MCF 10A (cell line): ENCODE measurements around the gene RAMP3. TPM values are rescaled to one million over a fixed set of nuclear protein-coding genes. Genes with fewer than 3 reads are reported as not detected.

Experiments
- BruUV-seq: library from RNA; stranded (reverse); fragments of 400-500 nt; replicated peaks from 2 replicates; lab custom pipeline; 2021; lab: Mats Ljungman, UMichigan
- CTCF ChIA-PET: fragments of 300-600 bp; sonication (Branson Sonifier 250); formaldehyde crosslinking; extraction: SDS; loops from one replicate; lab custom pipeline; 2021; ENCODE audit warnings: antibody characterized with exemption, inconsistent platforms; lab: Yijun Ruan, JAX
- POLR2A ChIA-PET: fragments of 300-600, 350-650 bp; sonication (Branson Sonifier 250); formaldehyde crosslinking; extraction: SDS; loops from one replicate; lab custom pipeline; 2020; ENCODE audit warnings: antibody characterized with exemption, inconsistent platforms; lab: Yijun Ruan, JAX
- DNase-seq: peaks from one replicate; pipeline ENCODE4 v3.0.0-alpha.2; 2018; ENCODE audit not compliant: unreplicated experiment
- H3K27ac Mint-ChIP-seq: one replicate; pipeline ENCODE4 v1.8.0; 2022; ENCODE audit warnings: mild to moderate bottlenecking, low read depth, mixed read lengths; ENCODE audit not compliant: unreplicated experiment
- H3K27me3 Mint-ChIP-seq: one replicate; pipeline ENCODE4 v1.8.0; 2022; ENCODE audit warnings: mixed read lengths; ENCODE audit not compliant: insufficient read depth, unreplicated experiment
- H3K36me3 Mint-ChIP-seq: one replicate; pipeline ENCODE4 v1.8.0; 2022; ENCODE audit warnings: mild to moderate bottlenecking, moderate library complexity, mixed read lengths; ENCODE audit not compliant: insufficient read depth, unreplicated experiment
- H3K4me1 Mint-ChIP-seq: one replicate; pipeline ENCODE4 v1.8.0; 2022; ENCODE audit warnings: mixed read lengths; ENCODE audit not compliant: insufficient read depth, unreplicated experiment
- H3K4me3 Mint-ChIP-seq: one replicate; pipeline ENCODE4 v1.8.0; 2022; ENCODE audit warnings: mild to moderate bottlenecking, moderate library complexity, mixed read lengths; ENCODE audit not compliant: unreplicated experiment
- H3K9me3 Mint-ChIP-seq: one replicate; pipeline ENCODE4 v1.8.0; 2022; ENCODE audit warnings: mixed read lengths; ENCODE audit not compliant: unreplicated experiment
- intact Hi-C: fragments of 100-400 bp; cut with micrococcal nuclease; formaldehyde crosslinking; loops from 2 replicates; pipeline ENCODE4 v1.14.1; 2022
- total RNA-seq: library from RNA; stranded (reverse); gene quantifications from 2 replicates; pipeline ENCODE4 v1.2.3, GENCODE V29; 2022
- TF ChIP-seq, protein P1 (sequence below): fragments of 200-600 bp; IDR thresholded peaks from one replicate; pipeline ENCODE4 v1.8.0; 2022; ENCODE audit warnings: antibody characterized with exemption, mild to moderate bottlenecking; ENCODE audit not compliant: unreplicated experiment

The RAMP3 gene
- total RNA-seq, 1 experiment from 2014 or later: not detected

DNA sequence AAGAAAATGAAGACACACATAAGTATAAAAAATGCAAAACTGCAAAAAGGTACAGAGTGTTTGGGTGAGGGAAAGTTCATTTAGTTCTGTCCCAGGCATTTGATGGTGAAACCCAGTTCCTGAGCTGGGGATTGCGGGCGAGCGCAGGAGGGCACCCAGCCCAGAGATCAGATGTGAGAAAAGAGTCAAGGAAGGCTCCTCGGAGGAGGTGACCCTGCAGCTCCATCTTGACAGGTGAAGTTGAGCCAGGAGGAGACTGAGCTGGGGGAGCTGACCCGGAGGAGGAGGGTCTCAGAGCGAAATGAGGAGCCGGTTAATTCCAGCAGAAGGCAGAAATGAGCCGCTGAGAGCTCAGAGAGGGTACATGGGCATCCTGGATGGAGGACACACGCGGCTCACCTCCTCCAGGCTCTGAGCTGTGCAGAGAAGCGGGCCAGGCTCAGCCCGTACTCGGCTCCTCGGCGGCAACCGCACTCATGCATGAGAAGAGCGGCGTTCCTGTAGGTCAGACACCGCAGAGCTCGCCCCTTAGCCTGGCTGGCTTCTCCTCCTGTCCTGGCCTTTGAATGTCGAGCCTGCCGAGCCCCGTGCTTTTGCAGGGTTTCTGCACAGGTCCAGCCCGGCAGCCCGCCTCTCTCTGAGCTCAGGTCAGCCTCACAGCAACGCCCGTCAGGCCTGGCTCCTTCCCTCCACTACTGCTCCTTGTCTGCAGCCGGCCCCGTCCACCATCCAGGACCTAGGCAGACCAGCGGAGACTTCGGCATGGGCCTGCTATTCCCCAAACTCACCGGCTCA is 9.5 kb upstream of the RAMP3 start:
- H3K9me3 Mint-ChIP-seq: no peaks in the 10 kb centered on the region
- POLR2A ChIA-PET: no interaction called here

DNA sequence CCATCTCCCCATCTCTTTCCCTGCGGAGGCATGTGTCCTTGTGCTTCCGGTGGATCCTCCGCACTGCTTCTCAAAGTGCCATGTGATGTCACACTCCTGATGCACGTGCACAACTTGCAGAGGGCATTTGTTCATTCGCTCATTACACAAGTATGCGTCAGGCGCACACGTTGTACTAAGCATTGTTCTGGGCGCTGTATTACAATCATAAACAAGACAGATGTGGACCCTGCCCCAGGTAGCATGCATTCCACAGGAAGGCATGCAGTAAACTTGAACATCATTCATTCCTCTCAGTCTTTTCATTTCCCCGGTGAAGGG is 9.0 kb upstream of the RAMP3 start:
- Mint-ChIP-seq H3K9me3 (no peaks in the 10 kb centered on the region), H3K4me1 (no peaks in the 10 kb centered on the region), H3K4me3 (no peak overlapping the region), H3K36me3 (no peaks in the 10 kb centered on the region), H3K27me3 (peaks cover 40% of the 10 kb centered on the region), H3K27ac (no peak overlapping the region)
- BruUV-seq: no TSS peak
- TF ChIP-seq, protein P1, sequence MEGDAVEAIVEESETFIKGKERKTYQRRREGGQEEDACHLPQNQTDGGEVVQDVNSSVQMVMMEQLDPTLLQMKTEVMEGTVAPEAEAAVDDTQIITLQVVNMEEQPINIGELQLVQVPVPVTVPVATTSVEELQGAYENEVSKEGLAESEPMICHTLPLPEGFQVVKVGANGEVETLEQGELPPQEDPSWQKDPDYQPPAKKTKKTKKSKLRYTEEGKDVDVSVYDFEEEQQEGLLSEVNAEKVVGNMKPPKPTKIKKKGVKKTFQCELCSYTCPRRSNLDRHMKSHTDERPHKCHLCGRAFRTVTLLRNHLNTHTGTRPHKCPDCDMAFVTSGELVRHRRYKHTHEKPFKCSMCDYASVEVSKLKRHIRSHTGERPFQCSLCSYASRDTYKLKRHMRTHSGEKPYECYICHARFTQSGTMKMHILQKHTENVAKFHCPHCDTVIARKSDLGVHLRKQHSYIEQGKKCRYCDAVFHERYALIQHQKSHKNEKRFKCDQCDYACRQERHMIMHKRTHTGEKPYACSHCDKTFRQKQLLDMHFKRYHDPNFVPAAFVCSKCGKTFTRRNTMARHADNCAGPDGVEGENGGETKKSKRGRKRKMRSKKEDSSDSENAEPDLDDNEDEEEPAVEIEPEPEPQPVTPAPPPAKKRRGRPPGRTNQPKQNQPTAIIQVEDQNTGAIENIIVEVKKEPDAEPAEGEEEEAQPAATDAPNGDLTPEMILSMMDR: no peak
- DNase-seq: no peak
- ChIA-PET CTCF (interaction anchor here (0.6 to 1.4 kb wide), 4 partner anchors 11 to 774 kb away, joined by 3 to 8 read pairs (median 6); no protein-coding TSS in a partner anchor), POLR2A (no interaction called here)
- intact Hi-C loops: no loop called here

More for the DNA sequence above, 9.5 kb upstream of the RAMP3 start:
- intact Hi-C loops: no loop called here
- CTCF ChIA-PET: interaction anchor here (1.1 kb wide), 1 partner anchor 12 kb away, joined by 5 read pairs; no protein-coding TSS in a partner anchor
- no peak overlapping the region for H3K4me3 Mint-ChIP-seq
- H3K4me1 Mint-ChIP-seq: no peaks in the 10 kb centered on the region
- H3K27ac Mint-ChIP-seq: no peak overlapping the region
- DNase-seq: no peak
- H3K36me3 Mint-ChIP-seq: no peaks in the 10 kb centered on the region
- H3K27me3 Mint-ChIP-seq: peaks cover 42% of the 10 kb centered on the region
- no TSS peak for BruUV-seq
- TF ChIP-seq, protein P1: no peak

DNA sequence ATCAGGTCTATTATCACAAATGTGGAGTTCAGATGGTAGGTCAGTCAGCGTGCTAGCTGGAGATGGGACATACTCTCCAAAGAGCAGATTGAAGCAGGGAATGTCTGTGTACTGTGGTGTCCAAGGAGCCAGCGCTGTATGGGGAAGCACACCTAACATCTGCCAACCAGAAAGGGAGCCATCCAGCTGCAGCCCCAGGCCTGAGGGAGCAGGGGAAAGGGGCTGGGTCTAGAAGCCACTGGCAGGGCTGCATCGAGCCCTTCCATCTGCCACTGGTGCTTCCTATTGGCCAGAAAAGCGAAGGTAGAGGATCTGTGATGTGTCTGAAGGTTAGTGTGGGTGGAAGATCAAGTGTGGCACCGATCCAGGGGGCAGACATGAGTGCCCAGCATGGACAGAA is 8.0 kb upstream of the RAMP3 start:
- no peaks in the 10 kb centered on the region for H3K4me1 Mint-ChIP-seq
- H3K27ac Mint-ChIP-seq: no peak overlapping the region
- H3K27me3 Mint-ChIP-seq: peaks cover 30% of the 10 kb centered on the region
- CTCF ChIA-PET: interaction anchor here (0.7 to 1.4 kb wide), 3 partner anchors 8 to 110 kb away, joined by 3 to 8 read pairs (median 7); no protein-coding TSS in a partner anchor
- H3K9me3 Mint-ChIP-seq: no peaks in the 10 kb centered on the region
- BruUV-seq: no TSS peak
- intact Hi-C loops: loop anchor here (10.0 kb wide), 3 partner anchors 425 to 1205 kb away; partner anchors contain the start of gene ADCY1
- H3K36me3 Mint-ChIP-seq: no peaks in the 10 kb centered on the region
- no peak for DNase-seq
- POLR2A ChIA-PET: no interaction called here
- H3K4me3 Mint-ChIP-seq: no peak overlapping the region
- TF ChIP-seq, protein P1: no peak

DNA sequence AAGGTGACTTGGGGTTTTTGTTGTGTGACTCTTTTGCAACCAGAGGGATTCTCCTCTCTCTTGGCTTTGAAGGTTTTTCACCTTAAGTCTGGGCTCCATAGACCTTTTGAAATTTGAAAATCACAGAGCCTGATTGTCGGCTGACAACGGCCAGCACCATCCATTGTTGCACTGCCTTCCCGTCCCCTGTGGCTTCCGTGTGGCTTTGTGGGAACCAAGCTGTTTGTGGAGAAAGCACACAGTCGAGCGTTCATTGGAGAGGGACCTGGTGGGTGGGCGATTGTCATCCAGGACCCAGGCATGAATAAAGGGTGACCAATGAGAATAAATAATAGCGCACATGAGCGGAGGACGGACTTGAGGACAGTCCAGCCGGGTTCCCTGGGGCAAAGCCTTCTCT is 7.4 kb upstream of the RAMP3 start:
- intact Hi-C loops: loop anchor here (10.0 kb wide), 3 partner anchors 425 to 1205 kb away; partner anchors contain the start of gene ADCY1
- no TSS peak for BruUV-seq

More for the DNA sequence above, 7.4 kb upstream of the RAMP3 start:
- no peak for DNase-seq
- H3K27me3 Mint-ChIP-seq: peaks cover 26% of the 10 kb centered on the region
- TF ChIP-seq, protein P1: no peak
- CTCF ChIA-PET: interaction anchor here (0.5 to 1.4 kb wide), 3 partner anchors 109 to 704 kb away, joined by 3 to 7 read pairs (median 5); no protein-coding TSS in a partner anchor
- H3K36me3 Mint-ChIP-seq: no peaks in the 10 kb centered on the region
- no peak overlapping the region for H3K27ac Mint-ChIP-seq
- no peaks in the 10 kb centered on the region for H3K4me1 Mint-ChIP-seq
- no peaks in the 10 kb centered on the region for H3K9me3 Mint-ChIP-seq
- H3K4me3 Mint-ChIP-seq: no peak overlapping the region
- POLR2A ChIA-PET: no interaction called here
